ENCODE measurements around the gene MACROD2. TPM values are rescaled to one million over a fixed set of nuclear protein-coding genes. Genes with fewer than 3 reads are reported as not detected.
"Not testable (repeated sequence)": the region's sequence is repeated elsewhere in the genome, so short reads cannot be mapped to it uniquely, and the experiment has no call there.

Gene MACROD2
- total RNA-seq, 2 donors from 2014 or later: not detected

- Mint-ChIP-seq H3K4me1 (ENCODE audit: low read depth) (no peaks in the 10 kb centered on the region), H3K36me3 (ENCODE audit: insufficient read depth in 2 of 2) (no peaks in the 10 kb centered on the region), H3K27ac (no peak overlapping the region), H3K27me3 (ENCODE audit: low read depth) (no peaks in the 10 kb centered on the region), H3K4me3 (no peak overlapping the region), H3K9me3 (peaks cover 0 to 4% of the 10 kb centered on the region in 2 donors)
- DNase-seq: no peak
- no peak for ATAC-seq (replicated peaks in 1 of 2)
These were observed 1143.3 kb downstream of the MACROD2 start for GRCh38 chr20:15138548-15139126.

- ATAC-seq (replicated peaks in 1 of 2) (no peak), DNase-seq (no peak)
- no peak overlapping the region for H3K27ac Mint-ChIP-seq
- no peaks in the 10 kb centered on the region for H3K36me3 Mint-ChIP-seq (ENCODE audit: insufficient read depth in 2 of 2)
- H3K27me3 Mint-ChIP-seq (ENCODE audit: low read depth): no peaks in the 10 kb centered on the region
- H3K9me3 Mint-ChIP-seq: peaks cover 0 to 4% of the 10 kb centered on the region in 2 donors
- H3K4me1 Mint-ChIP-seq (ENCODE audit: low read depth): no peaks in the 10 kb centered on the region
- no peak overlapping the region for H3K4me3 Mint-ChIP-seq
These were observed 1144.2 kb downstream of the MACROD2 start for GRCh38 chr20:15139522-15139921.

GRCh38 chr20:15140286-15140685, 1145.0 kb downstream of the MACROD2 start:
- H3K4me3 Mint-ChIP-seq: no peak overlapping the region
- no peaks in the 10 kb centered on the region for H3K4me1 Mint-ChIP-seq (ENCODE audit: low read depth)
- no peak overlapping the region for H3K27ac Mint-ChIP-seq
- DNase-seq: no peak
- H3K27me3 Mint-ChIP-seq (ENCODE audit: low read depth): no peaks in the 10 kb centered on the region
- peaks cover 0 to 4% of the 10 kb centered on the region in 2 donors for H3K9me3 Mint-ChIP-seq
- ATAC-seq (replicated peaks in 1 of 2): no peak
- H3K36me3 Mint-ChIP-seq (ENCODE audit: insufficient read depth in 2 of 2): no peaks in the 10 kb centered on the region

- not testable (repeated sequence) for H3K36me3 Mint-ChIP-seq (ENCODE audit: insufficient read depth in 2 of 2); H3K27ac Mint-ChIP-seq; H3K9me3 Mint-ChIP-seq; ATAC-seq (replicated peaks in 1 of 2); H3K4me1 Mint-ChIP-seq (ENCODE audit: low read depth); H3K27me3 Mint-ChIP-seq (ENCODE audit: low read depth); DNase-seq; H3K4me3 Mint-ChIP-seq
These were observed 1145.6 kb downstream of the MACROD2 start for GRCh38 chr20:15140940-15141339.

GRCh38 chr20:15141861-15142260, 1146.5 kb downstream of the MACROD2 start:
- Mint-ChIP-seq H3K36me3 (ENCODE audit: insufficient read depth in 2 of 2) (no peaks in the 10 kb centered on the region), H3K27ac (no peak overlapping the region), H3K4me1 (ENCODE audit: low read depth) (no peaks in the 10 kb centered on the region), H3K4me3 (no peak overlapping the region), H3K27me3 (ENCODE audit: low read depth) (no peaks in the 10 kb centered on the region), H3K9me3 (peaks cover 0 to 4% of the 10 kb centered on the region in 2 donors)
- DNase-seq: no peak
- ATAC-seq (replicated peaks in 1 of 2): no peak

GRCh38 chr20:15143478-15143877, 1148.2 kb downstream of the MACROD2 start:
- no peak for ATAC-seq (replicated peaks in 1 of 2)
- Mint-ChIP-seq H3K9me3 (peaks cover 0 to 4% of the 10 kb centered on the region in 2 donors), H3K4me3 (no peak overlapping the region), H3K27ac (no peak overlapping the region), H3K27me3 (ENCODE audit: low read depth) (no peaks in the 10 kb centered on the region), H3K36me3 (ENCODE audit: insufficient read depth in 2 of 2) (no peaks in the 10 kb centered on the region), H3K4me1 (ENCODE audit: low read depth) (no peaks in the 10 kb centered on the region)
- no peak for DNase-seq

- H3K4me3 Mint-ChIP-seq: no peak overlapping the region
- H3K27me3 Mint-ChIP-seq (ENCODE audit: low read depth): no peaks in the 10 kb centered on the region
- DNase-seq: no peak
- H3K27ac Mint-ChIP-seq: no peak overlapping the region
- no peak for ATAC-seq (replicated peaks in 1 of 2)
- H3K4me1 Mint-ChIP-seq (ENCODE audit: low read depth): no peaks in the 10 kb centered on the region
- H3K36me3 Mint-ChIP-seq (ENCODE audit: insufficient read depth in 2 of 2): no peaks in the 10 kb centered on the region
- H3K9me3 Mint-ChIP-seq: no peaks in the 10 kb centered on the region
These were observed 1149.6 kb downstream of the MACROD2 start for GRCh38 chr20:15144916-15145315.

GRCh38 chr20:15146948-15147347, 1151.6 kb downstream of the MACROD2 start:
- DNase-seq (no peak), ATAC-seq (replicated peaks in 1 of 2) (no peak)
- peaks cover 0 to 2% of the 10 kb centered on the region in 2 donors for H3K9me3 Mint-ChIP-seq
- peaks cover 0 to 3% of the 10 kb centered on the region in 2 donors for H3K36me3 Mint-ChIP-seq (ENCODE audit: insufficient read depth in 2 of 2)
- no peak overlapping the region for H3K4me3 Mint-ChIP-seq
- H3K4me1 Mint-ChIP-seq (ENCODE audit: low read depth): no peaks in the 10 kb centered on the region
- H3K27ac Mint-ChIP-seq: no peak overlapping the region
- H3K27me3 Mint-ChIP-seq (ENCODE audit: low read depth): no peaks in the 10 kb centered on the region

GRCh38 chr20:15154070-15154469, 1158.8 kb downstream of the MACROD2 start:
- Mint-ChIP-seq H3K27me3 (ENCODE audit: low read depth) (no peaks in the 10 kb centered on the region), H3K9me3 (peaks cover 7 to 11% of the 10 kb centered on the region in 2 donors), H3K4me3 (no peak overlapping the region), H3K4me1 (ENCODE audit: low read depth) (peaks cover 16% of the 10 kb centered on the region), H3K27ac (no peak overlapping the region), H3K36me3 (ENCODE audit: insufficient read depth in 2 of 2) (peaks cover 2 to 3% of the 10 kb centered on the region in 2 donors)
- ATAC-seq (replicated peaks in 1 of 2): no peak
- no peak for DNase-seq

- ATAC-seq (replicated peaks in 1 of 2) (peak; percentile 64 to 91), DNase-seq (no peak)
- Mint-ChIP-seq H3K4me3 (peak overlapping the region in 1 of 2 donors; percentile 42), H3K27me3 (ENCODE audit: low read depth) (no peaks in the 10 kb centered on the region), H3K9me3 (peaks cover 9 to 11% of the 10 kb centered on the region in 2 donors), H3K36me3 (ENCODE audit: insufficient read depth in 2 of 2) (peaks cover 2% of the 10 kb centered on the region in 2 donors), H3K27ac (no peak overlapping the region), H3K4me1 (ENCODE audit: low read depth) (peaks cover 16% of the 10 kb centered on the region)
These were observed 1160.6 kb downstream of the MACROD2 start for GRCh38 chr20:15155848-15156401.

GRCh38 chr20:15158533-15158932, 1163.2 kb downstream of the MACROD2 start:
- ATAC-seq (replicated peaks in 1 of 2) (no peak), DNase-seq (no peak)
- Mint-ChIP-seq H3K36me3 (ENCODE audit: insufficient read depth in 2 of 2) (peaks cover 0 to 2% of the 10 kb centered on the region in 2 donors), H3K9me3 (peaks cover 4% of the 10 kb centered on the region in 2 donors), H3K27me3 (ENCODE audit: low read depth) (no peaks in the 10 kb centered on the region), H3K4me3 (no peak overlapping the region), H3K27ac (no peak overlapping the region), H3K4me1 (ENCODE audit: low read depth) (peaks cover 30% of the 10 kb centered on the region)

GRCh38 chr20:15162079-15162647, 1166.8 kb downstream of the MACROD2 start:
- peaks cover 18% of the 10 kb centered on the region for H3K4me1 Mint-ChIP-seq (ENCODE audit: low read depth)
- no peaks in the 10 kb centered on the region for H3K27me3 Mint-ChIP-seq (ENCODE audit: low read depth)
- H3K4me3 Mint-ChIP-seq: peak overlapping the region; percentile 39 to 90
- peak overlapping the region; percentile 90 for H3K27ac Mint-ChIP-seq
- peaks cover 0 to 2% of the 10 kb centered on the region in 2 donors for H3K36me3 Mint-ChIP-seq (ENCODE audit: insufficient read depth in 2 of 2)
- peaks cover 0 to 5% of the 10 kb centered on the region in 2 donors for H3K9me3 Mint-ChIP-seq
- DNase-seq: peak in 1 of 2 donors; percentile 0
- peak; percentile 36 to 49 for ATAC-seq (replicated peaks in 1 of 2)

GRCh38 chr20:15163632-15164031, 1168.3 kb downstream of the MACROD2 start:
- peaks cover 0 to 5% of the 10 kb centered on the region in 2 donors for H3K9me3 Mint-ChIP-seq
- no peak for ATAC-seq (replicated peaks in 1 of 2)

More at GRCh38 chr20:15163632-15164031, 1168.3 kb downstream of the MACROD2 start:
- Mint-ChIP-seq H3K4me1 (ENCODE audit: low read depth) (peaks cover 14% of the 10 kb centered on the region), H3K27ac (no peak overlapping the region), H3K4me3 (no peak overlapping the region), H3K27me3 (ENCODE audit: low read depth) (no peaks in the 10 kb centered on the region), H3K36me3 (ENCODE audit: insufficient read depth in 2 of 2) (no peaks in the 10 kb centered on the region)
- no peak for DNase-seq

Measured in activated T-cell treated with anti-CD3 and anti-CD28 coated beads, Interleukin-2, amount 50 U/mL, for 72 hours (primary cell).